ENCODE measurements around the gene P2RY11.

GRCh38 chr19:10158071-10158470 lies 46.6 kb downstream of the P2RY11 start:
- TF ChIP-seq BHLHE40 (IDR thresholded peaks at IDR 0.05; ENCODE audit: borderline replicate concordance): no peak
- no peak for TF ChIP-seq SUZ12 (IDR thresholded peaks at IDR 0.05)
- no peak for TF ChIP-seq SP1 (IDR thresholded peaks at IDR 0.05)
- no peak for TF ChIP-seq ELF4 (IDR thresholded peaks at IDR 0.05)
- no peak for TF ChIP-seq ZNF384 (IDR thresholded peaks at IDR 0.05)
- TF ChIP-seq NFRKB (IDR thresholded peaks at IDR 0.05): no peak
- no peak for TF ChIP-seq TARDBP (IDR thresholded peaks at IDR 0.05)
- no peak for TF ChIP-seq FOXM1 (IDR thresholded peaks at IDR 0.05; ENCODE audit: borderline replicate concordance)
- TF ChIP-seq ARNT (IDR thresholded peaks at IDR 0.05): no peak
- TF ChIP-seq, protein P1, sequence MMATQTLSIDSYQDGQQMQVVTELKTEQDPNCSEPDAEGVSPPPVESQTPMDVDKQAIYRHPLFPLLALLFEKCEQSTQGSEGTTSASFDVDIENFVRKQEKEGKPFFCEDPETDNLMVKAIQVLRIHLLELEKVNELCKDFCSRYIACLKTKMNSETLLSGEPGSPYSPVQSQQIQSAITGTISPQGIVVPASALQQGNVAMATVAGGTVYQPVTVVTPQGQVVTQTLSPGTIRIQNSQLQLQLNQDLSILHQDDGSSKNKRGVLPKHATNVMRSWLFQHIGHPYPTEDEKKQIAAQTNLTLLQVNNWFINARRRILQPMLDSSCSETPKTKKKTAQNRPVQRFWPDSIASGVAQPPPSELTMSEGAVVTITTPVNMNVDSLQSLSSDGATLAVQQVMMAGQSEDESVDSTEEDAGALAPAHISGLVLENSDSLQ (IDR thresholded peaks at IDR 0.05): no peak
- TF ChIP-seq FOXA1 (IDR thresholded peaks at IDR 0.05): no peak
- TF ChIP-seq FOXK2 (IDR thresholded peaks at IDR 0.05): no peak
- TF ChIP-seq L3MBTL2 (conservative IDR thresholded peaks at IDR 0.05): no peak

All from HEK293T (cell line).